A204.1 (cell line): ENCODE results near the gene TEX50.
"Not testable (repeated sequence)": the region's sequence is repeated elsewhere in the genome, so short reads cannot be mapped to it uniquely, and the experiment has no call there.

ENCODE experiments used
- FAIRE-seq: peaks from 2 replicates; lab custom pipeline; 2012; peaks lifted over from hg19 to GRCh38; lab: Jason Lieb, UNC

TEX50 gene

GRCh38 chr1:173663159-173663558 lies 28.0 kb downstream of the TEX50 start:
- FAIRE-seq, result no peak

GRCh38 chr1:173666646-173667045 lies 31.5 kb downstream of the TEX50 start:
- FAIRE-seq, result no peak

GRCh38 chr1:173669491-173669941 lies 34.4 kb downstream of the TEX50 start, which contains the start of gene ANKRD45:
ANKRD45 (minus strand) TSS chr1:173669851; CDS start chr1:173659418, 10,433 bp downstream.
- no peak for FAIRE-seq

- FAIRE-seq, result not testable (repeated sequence)
Measured at GRCh38 chr1:173674496-173674895, 39.4 kb downstream of the TEX50 start.

DNA sequence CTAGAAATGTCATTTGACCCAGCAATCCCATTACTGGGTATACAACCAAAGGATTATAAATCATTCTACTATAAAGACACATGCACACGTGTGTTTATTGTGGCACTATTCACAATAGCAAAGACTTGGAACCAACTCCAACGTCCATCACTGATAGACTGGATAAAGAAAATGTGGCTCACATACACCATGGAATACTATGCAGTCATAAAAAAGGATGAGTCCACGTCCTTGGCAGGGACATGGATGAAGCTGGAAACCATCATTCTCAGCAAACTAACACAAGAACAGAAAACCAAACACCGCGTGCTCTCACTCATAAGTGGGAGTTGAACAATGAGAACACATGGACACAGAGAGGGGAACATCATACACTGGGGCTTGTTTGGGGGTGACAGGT lies 45.0 kb downstream of the TEX50 start:
- not testable (repeated sequence) for FAIRE-seq

DNA sequence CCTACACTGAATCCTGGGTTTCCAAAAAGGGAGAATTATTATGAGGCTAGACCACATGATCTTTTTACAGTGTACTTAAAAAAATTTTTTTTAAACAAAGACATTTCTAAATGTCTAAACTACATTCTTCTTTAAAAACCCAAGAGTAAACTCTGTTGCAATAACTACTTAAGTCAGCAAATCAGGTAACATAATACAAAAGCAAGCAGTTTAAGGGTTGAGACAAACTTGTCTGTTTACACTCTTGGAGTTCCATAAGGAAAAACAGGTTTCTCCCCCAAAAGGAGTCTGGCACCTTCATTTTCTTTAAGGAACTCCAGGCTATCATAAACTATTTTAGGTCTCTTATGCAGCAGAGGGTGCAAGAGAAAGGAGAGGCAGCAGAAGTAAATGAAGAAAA lies 47.0 kb downstream of the TEX50 start:
- FAIRE-seq, result no peak

DNA sequence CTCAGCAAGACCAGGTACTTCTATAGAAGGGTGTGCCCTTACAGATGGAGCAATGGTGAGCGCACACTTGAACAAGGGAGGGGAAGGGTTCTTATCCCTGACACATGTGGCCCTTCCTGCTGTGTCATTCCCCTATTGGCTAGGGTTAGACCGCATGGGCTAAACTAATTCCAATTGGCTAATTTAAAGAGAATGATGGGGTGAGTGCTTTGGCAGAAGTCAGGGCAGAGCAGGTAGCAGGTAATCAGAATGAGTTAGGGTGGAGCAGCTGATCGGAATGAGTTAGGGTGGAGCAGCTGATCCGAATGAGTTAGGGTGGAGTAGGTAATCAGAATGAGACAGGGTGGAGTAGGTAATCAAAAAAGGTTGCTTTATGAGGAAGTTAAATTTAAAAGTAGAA lies 48.7 kb downstream of the TEX50 start:
- not testable (repeated sequence) for FAIRE-seq

DNA sequence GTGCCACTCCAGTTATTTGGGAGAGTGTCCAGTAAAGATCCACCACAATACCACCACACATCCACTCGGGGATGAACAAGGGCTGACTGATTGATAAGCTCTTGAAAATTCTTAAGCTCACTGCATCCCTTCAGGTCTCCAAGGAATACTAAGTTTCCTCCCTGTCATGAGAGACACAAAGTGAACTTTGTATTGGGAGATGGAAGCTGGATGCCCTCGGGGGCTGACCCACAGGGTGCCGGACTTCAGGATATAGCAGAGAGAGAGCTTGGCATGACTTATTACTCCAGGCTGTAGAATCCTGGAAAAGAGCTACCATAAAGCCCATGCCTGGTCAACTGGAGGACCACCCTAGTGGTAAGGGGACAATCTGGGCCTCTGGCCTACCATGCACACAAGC lies 50.0 kb downstream of the TEX50 start:
- FAIRE-seq, result not testable (repeated sequence)
